ENCODE results near the gene CDKN2B. TPM values are rescaled to one million over a fixed set of nuclear protein-coding genes. Genes with fewer than 3 reads are reported as not detected.

CDKN2B gene
- total RNA-seq, 1 experiment from 2014 or later, result 32.2 TPM

- POLR2A ChIA-PET (ENCODE audit: unreplicated experiment), result no interaction called here
- intact Hi-C loops (cut with micrococcal nuclease), result no loop called here
- Histone ChIP-seq H3K4me3 (ENCODE audit: low read length) (no peak overlapping the region), H3K9me3 (ENCODE audit: low read length) (no peaks in the 10 kb centered on the region), H3K27ac (ENCODE audit: low read length) (0 out of 2 replicates have a peak overlapping the region, but pooled peaks have one; percentile 1), H3K27me3 (ENCODE audit: low read length) (no peaks in the 10 kb centered on the region), H3K9me2 (replicated peaks; ENCODE audit: low read length) (no peaks in the 10 kb centered on the region), H3K36me3 (ENCODE audit: low read depth, low read length) (no peaks in the 10 kb centered on the region), H4K20me1 (ENCODE audit: low read length) (no peaks in the 10 kb centered on the region), H3K79me2 (ENCODE audit: low read length) (no peaks in the 10 kb centered on the region), H3K9ac (ENCODE audit: low read length) (no peak overlapping the region), H3K4me1 (ENCODE audit: insufficient read depth, low read length) (peaks cover 32% of the 10 kb centered on the region), H3K4me2 (ENCODE audit: low read length) (no peak overlapping the region), H3F3A (ENCODE audit: low read length, unreplicated experiment) (no peaks in the 10 kb centered on the region), H2AFZ (ENCODE audit: low read length) (no peak overlapping the region)
- no peak for DNase-seq
- no TSS peak for BruUV-seq (replicated peaks)
- TF ChIP-seq, protein P1, sequence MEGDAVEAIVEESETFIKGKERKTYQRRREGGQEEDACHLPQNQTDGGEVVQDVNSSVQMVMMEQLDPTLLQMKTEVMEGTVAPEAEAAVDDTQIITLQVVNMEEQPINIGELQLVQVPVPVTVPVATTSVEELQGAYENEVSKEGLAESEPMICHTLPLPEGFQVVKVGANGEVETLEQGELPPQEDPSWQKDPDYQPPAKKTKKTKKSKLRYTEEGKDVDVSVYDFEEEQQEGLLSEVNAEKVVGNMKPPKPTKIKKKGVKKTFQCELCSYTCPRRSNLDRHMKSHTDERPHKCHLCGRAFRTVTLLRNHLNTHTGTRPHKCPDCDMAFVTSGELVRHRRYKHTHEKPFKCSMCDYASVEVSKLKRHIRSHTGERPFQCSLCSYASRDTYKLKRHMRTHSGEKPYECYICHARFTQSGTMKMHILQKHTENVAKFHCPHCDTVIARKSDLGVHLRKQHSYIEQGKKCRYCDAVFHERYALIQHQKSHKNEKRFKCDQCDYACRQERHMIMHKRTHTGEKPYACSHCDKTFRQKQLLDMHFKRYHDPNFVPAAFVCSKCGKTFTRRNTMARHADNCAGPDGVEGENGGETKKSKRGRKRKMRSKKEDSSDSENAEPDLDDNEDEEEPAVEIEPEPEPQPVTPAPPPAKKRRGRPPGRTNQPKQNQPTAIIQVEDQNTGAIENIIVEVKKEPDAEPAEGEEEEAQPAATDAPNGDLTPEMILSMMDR (conservative IDR thresholded peaks at IDR 0.05; ENCODE audit: low read depth, low read length), result no peak
- CTCF ChIA-PET, result no interaction called here
- ATAC-seq, result no peak
These were observed 20.1 kb upstream of the CDKN2B start for GRCh38 chr9:22029231-22029630.

DNA sequence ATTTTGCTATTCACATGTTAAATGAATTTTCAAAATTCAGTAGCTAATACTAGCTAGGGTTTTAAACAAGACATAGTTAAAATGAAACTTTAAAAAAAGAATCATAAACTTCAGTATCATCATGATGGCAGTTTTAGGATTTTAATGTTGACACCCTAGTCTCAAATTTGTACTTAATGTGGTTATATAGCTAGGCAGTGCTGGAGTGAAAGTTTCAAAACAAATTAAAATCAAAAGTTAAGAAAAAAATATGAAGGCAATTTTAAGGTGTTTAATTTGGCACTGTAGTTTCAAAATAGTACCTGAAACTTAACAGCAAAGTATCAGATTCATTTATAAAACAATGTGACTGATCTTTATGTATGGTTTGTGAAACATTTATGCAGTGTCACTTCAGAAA, 19.3 kb upstream of the CDKN2B start:
- no peaks in the 10 kb centered on the region for H3K27me3 ChIP-seq (ENCODE audit: low read length)
- intact Hi-C loops (cut with micrococcal nuclease), result no loop called here

DNA sequence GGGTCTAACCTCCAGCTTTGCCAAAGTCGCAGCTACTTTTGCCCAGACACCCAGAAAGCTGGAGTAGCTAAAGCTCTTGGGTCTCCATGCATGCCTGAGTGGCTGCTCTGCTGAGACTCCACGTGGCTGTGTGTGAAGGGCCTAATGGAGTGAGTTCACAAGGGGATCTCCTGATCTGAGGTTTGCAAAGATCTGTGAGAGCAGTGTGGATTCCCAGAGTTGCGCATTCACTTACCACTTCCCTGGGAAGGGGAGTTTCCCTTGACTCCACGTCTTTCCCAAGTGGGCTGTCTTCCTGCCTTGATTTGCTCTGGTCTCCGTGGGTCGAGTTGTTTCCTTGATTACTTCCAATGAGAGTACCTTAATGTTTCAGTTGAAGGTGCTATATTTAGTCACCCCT, 17.6 kb upstream of the CDKN2B start:
- H3K4me2 ChIP-seq (ENCODE audit: low read length), result no peak overlapping the region
- CTCF ChIA-PET, result interaction anchor here (0.6 kb wide), 1 partner anchor 873 kb away, joined by 3 read pairs; no protein-coding TSS in a partner anchor
- BruUV-seq (replicated peaks), result no TSS peak

More for the DNA sequence above, 19.3 kb upstream of the CDKN2B start:
- Histone ChIP-seq H4K20me1 (ENCODE audit: low read length) (no peaks in the 10 kb centered on the region), H3K9me2 (replicated peaks; ENCODE audit: low read length) (no peaks in the 10 kb centered on the region), H3K27ac (ENCODE audit: low read length) (no peak overlapping the region), H3K4me2 (ENCODE audit: low read length) (no peak overlapping the region), H2AFZ (ENCODE audit: low read length) (no peak overlapping the region), H3K9me3 (ENCODE audit: low read length) (no peaks in the 10 kb centered on the region), H3K9ac (ENCODE audit: low read length) (no peak overlapping the region), H3K4me3 (ENCODE audit: low read length) (no peak overlapping the region), H3F3A (ENCODE audit: low read length, unreplicated experiment) (no peaks in the 10 kb centered on the region), H3K36me3 (ENCODE audit: low read depth, low read length) (no peaks in the 10 kb centered on the region), H3K79me2 (ENCODE audit: low read length) (no peaks in the 10 kb centered on the region), H3K4me1 (ENCODE audit: insufficient read depth, low read length) (peaks cover 32% of the 10 kb centered on the region)
- no TSS peak for BruUV-seq (replicated peaks)
- ChIA-PET CTCF (no interaction called here), POLR2A (ENCODE audit: unreplicated experiment) (no interaction called here)
- TF ChIP-seq EZH2 (IDR thresholded peaks at IDR 0.05; ENCODE audit: low read length, unreplicated experiment) (no peak), EZH2phosphoT487 (IDR thresholded peaks at IDR 0.05; ENCODE audit: borderline replicate concordance, low read length) (no peak)
- TF ChIP-seq, protein P1 (conservative IDR thresholded peaks at IDR 0.05; ENCODE audit: low read depth, low read length), result no peak
- DNase-seq (no peak), ATAC-seq (no peak)

More for the DNA sequence above, 17.6 kb upstream of the CDKN2B start:
- H3F3A ChIP-seq (ENCODE audit: low read length, unreplicated experiment), result no peaks in the 10 kb centered on the region
- H3K4me3 ChIP-seq (ENCODE audit: low read length), result no peak overlapping the region
- no peaks in the 10 kb centered on the region for H4K20me1 ChIP-seq (ENCODE audit: low read length)
- TF ChIP-seq EZH2phosphoT487 (IDR thresholded peaks at IDR 0.05; ENCODE audit: borderline replicate concordance, low read length), result no peak
- intact Hi-C loops (cut with micrococcal nuclease), result no loop called here
- no peaks in the 10 kb centered on the region for H3K36me3 ChIP-seq (ENCODE audit: low read depth, low read length)
- H3K79me2 ChIP-seq (ENCODE audit: low read length), result no peaks in the 10 kb centered on the region
- H3K27me3 ChIP-seq (ENCODE audit: low read length), result no peaks in the 10 kb centered on the region
- POLR2A ChIA-PET (ENCODE audit: unreplicated experiment), result no interaction called here
- H3K9ac ChIP-seq (ENCODE audit: low read length), result no peak overlapping the region
- no peak overlapping the region for H3K27ac ChIP-seq (ENCODE audit: low read length)
- no peak overlapping the region for H2AFZ ChIP-seq (ENCODE audit: low read length)
- no peaks in the 10 kb centered on the region for H3K9me3 ChIP-seq (ENCODE audit: low read length)
- ATAC-seq, result no peak
- peaks cover 24% of the 10 kb centered on the region for H3K4me1 ChIP-seq (ENCODE audit: insufficient read depth, low read length)
- H3K9me2 ChIP-seq (replicated peaks; ENCODE audit: low read length), result no peaks in the 10 kb centered on the region
- no peak for DNase-seq

All from PC-3 (cell line).